ENCODE results near the gene RARA.

The RARA gene

DNA sequence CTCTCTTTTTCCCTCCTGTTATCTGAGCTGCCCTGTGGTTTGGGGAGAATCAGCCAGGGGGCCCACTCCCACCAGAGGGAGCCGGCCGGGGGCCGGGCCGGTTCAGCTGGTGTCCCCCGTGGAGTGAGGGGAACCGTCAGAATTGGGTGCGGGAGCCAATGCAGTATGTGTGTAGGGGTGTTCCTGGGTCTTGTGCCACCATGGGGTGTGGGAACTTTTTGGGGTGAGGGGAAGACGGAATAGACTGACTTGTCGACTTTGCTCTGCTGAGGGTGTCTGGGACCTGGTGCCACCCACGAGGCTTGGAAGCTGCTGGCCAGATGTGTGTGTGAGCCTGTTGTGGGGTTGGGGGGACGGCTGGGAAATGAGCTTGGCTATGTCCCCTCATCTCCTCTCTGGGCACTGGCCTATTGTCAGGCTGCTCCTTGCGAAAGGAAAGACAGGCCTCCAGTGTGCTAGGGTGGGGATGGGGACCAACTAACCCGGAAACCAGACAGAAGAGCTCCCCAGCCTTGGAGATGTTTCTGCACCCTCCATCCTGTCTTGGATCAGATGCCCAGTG lies 9.9 kb downstream of the RARA start:
- Mint-ChIP-seq H3K27ac (peak overlapping the region; percentile 94), H3K9me3 (no peaks in the 10 kb centered on the region), H3K4me3 (peak overlapping the region; percentile 97), H3K36me3 (peaks cover 2% of the 10 kb centered on the region), H3K4me1 (peaks cover 67% of the 10 kb centered on the region), H3K27me3 (no peaks in the 10 kb centered on the region)

DNA sequence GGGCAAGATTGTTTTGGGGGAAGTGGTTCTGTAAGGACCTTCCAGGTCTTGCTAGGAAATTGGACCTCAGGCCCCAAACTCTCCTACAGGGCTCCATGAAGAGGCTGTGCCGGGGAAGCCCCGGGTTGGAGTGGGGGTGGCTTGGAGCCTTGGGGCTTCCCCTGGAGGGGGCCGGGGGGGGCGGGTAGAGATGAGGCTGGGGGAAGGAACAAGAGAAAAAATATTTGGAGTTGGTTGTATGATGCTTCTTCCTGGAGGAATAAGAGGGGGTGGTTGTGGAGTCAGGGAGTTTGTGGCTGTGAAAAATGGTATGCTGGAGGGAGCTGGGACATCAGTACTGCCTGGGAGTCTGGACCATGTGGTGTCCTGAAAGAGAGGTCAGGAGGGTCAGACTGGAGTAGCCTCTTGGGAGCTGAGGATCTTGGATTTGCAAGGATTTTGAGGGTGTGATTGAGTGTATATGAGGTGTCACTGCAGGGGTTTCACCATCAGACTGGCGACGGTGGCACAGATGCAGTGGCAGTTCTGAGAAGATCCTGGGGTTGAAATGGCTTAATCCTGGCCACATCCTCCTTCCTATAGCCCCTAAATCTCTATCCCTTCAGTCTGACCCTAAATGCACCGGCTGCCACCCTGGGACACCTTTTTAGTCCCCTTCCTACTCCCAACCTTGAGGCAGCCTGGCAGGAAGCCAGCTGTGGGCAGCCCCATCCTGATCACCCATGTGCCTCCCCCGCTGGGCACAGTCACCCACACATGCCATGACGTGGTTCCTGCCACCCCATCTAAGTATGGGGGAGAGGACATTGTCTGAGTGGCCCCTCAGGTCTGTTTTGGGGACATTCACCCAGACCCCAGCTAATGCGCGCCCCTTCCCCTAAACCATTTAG lies 10.9 kb downstream of the RARA start:
- H3K9me3 Mint-ChIP-seq: no peaks in the 10 kb centered on the region
- peaks cover 67% of the 10 kb centered on the region for H3K4me1 Mint-ChIP-seq
- no peaks in the 10 kb centered on the region for H3K27me3 Mint-ChIP-seq
- H3K4me3 Mint-ChIP-seq: peak overlapping the region; percentile 97
- H3K27ac Mint-ChIP-seq: peak overlapping the region; percentile 94
- peaks cover 2% of the 10 kb centered on the region for H3K36me3 Mint-ChIP-seq

DNA sequence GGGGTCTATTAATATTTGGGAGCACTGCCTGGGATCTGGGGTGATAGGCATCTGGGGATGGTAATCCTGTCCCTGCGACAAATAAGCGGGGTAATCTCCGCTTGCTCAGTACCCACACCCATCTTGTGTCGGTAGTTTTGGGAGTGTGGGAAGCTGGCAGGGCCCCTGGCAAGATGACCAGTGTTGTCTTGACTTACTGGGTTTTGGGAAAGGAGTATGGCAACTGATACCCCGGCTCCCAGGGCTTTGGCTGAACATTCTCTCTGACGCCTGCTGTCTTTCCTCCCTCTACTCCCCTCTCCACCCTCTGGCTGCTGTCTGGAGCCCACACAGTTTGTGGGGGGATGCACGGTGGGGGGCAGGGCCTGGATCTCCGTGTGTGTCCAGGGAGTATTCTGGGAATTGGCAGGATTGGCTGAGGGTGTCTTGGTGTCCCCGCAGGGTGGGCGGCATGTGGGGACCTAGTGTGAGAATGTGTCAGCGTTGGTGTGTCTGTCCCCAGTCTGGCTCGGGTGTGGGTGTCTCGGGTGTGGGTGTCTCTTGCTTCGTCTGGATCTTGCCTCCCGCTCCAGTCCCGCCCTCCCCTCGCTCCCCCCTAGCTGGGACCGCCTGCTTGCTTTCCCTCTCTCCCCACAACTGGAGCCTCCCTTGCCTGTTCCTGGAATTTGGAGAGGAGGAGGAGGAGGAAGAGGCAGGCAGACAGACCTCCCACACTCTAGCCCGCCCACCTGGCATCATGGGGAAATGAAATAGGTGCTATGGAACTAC lies 12.0 kb downstream of the RARA start:
- H3K4me1 Mint-ChIP-seq: peaks cover 65% of the 10 kb centered on the region
- H3K36me3 Mint-ChIP-seq: peaks cover 2% of the 10 kb centered on the region
- H3K27me3 Mint-ChIP-seq: no peaks in the 10 kb centered on the region
- H3K4me3 Mint-ChIP-seq: peak overlapping the region; percentile 97
- H3K27ac Mint-ChIP-seq: peak overlapping the region; percentile 99
- no peaks in the 10 kb centered on the region for H3K9me3 Mint-ChIP-seq

- Mint-ChIP-seq H3K9me3 (no peaks in the 10 kb centered on the region), H3K36me3 (peaks cover 2% of the 10 kb centered on the region), H3K4me1 (peaks cover 65% of the 10 kb centered on the region), H3K27ac (peak overlapping the region; percentile 99), H3K4me3 (peak overlapping the region; percentile 97), H3K27me3 (no peaks in the 10 kb centered on the region)
Measured at GRCh38 chr17:40321524-40321929, 12.5 kb downstream of the RARA start.

DNA sequence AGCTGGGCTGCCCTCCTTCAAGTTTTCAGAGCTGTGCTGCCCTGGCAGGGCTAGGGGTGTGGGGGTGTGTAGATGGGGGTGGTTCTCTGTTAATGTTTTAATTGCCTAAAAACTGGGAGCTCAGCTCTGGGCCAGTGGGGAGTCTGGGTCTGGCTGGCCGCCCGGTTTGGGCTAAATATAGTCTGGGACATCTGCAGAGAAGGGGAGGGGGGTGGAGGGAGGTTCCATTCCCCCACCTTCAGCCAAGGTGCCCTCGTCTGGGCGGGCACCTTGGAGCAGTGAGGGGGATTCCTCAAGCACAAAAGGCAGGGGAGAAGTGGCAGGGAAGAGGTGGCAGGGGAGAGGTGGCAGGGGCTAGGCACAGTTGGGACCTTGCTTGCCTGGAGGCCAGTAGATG lies 13.0 kb downstream of the RARA start:
- no peaks in the 10 kb centered on the region for H3K9me3 Mint-ChIP-seq

GRCh38 chr17:40322358-40323315 lies 13.7 kb downstream of the RARA start:
- H3K4me1 Mint-ChIP-seq: peaks cover 68% of the 10 kb centered on the region

More for the DNA sequence above, 13.0 kb downstream of the RARA start:
- H3K27me3 Mint-ChIP-seq: no peaks in the 10 kb centered on the region
- peak overlapping the region; percentile 97 for H3K4me3 Mint-ChIP-seq
- peaks cover 68% of the 10 kb centered on the region for H3K4me1 Mint-ChIP-seq
- H3K27ac Mint-ChIP-seq: peak overlapping the region; percentile 99
- peaks cover 2% of the 10 kb centered on the region for H3K36me3 Mint-ChIP-seq

DNA sequence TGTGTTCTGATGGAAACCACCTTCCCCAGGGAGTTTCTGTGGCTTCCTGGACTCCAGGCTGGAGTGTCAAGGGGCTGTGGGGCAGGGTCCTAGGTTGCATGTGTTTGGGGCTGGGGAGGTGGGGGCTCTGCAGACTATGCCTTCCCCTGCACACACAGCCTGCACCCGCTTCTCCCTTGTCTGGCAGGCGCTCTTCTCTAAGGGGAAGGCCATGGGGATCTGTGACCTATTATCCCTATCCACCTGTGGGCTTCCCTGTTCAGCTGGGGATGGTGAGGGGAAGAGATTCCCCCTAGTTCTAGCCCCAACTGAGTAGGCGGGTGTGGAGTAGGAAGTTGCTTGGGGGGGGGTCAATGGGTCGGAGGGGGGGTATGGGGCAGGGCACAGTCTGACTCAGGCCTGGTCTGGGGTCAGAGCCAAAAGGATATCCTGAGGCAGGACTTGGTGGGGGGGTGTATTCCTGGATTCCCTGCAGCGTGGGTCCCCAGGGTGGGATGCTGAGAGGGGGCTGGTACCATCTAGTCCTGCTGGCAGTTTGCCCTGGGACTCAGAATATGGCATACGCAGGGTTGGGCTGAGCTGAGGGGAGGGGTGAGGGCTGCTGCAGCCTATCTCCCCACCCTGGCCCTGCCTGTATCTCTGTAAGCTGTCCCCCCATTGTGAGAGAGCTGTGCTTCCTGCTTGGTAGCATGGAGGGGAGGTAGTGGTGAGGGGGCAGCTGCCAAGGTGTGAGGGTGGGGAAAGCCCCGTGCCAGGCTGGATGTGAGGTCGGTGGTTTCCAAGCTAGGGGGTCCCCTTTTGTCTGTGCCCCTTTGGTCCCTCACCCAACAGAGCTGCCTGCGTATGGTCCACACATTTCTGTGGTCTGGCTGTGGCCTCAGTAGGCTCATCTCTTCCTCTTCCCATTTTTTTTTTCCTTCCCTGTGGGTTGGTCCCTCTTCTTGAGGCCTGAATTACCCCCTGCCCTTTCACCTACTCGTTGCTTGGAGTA lies 14.7 kb downstream of the RARA start:
- peak overlapping the region; percentile 97 for H3K4me3 Mint-ChIP-seq
- peaks cover 73% of the 10 kb centered on the region for H3K4me1 Mint-ChIP-seq
- peak overlapping the region; percentile 99 for H3K27ac Mint-ChIP-seq
- no peaks in the 10 kb centered on the region for H3K27me3 Mint-ChIP-seq
- H3K9me3 Mint-ChIP-seq: no peaks in the 10 kb centered on the region
- H3K36me3 Mint-ChIP-seq: peaks cover 4% of the 10 kb centered on the region

More at GRCh38 chr17:40322358-40323315, 13.7 kb downstream of the RARA start:
- Mint-ChIP-seq H3K36me3 (peaks cover 2% of the 10 kb centered on the region), H3K27ac (peak overlapping the region; percentile 99), H3K9me3 (no peaks in the 10 kb centered on the region), H3K27me3 (no peaks in the 10 kb centered on the region), H3K4me3 (peak overlapping the region; percentile 97)

DNA sequence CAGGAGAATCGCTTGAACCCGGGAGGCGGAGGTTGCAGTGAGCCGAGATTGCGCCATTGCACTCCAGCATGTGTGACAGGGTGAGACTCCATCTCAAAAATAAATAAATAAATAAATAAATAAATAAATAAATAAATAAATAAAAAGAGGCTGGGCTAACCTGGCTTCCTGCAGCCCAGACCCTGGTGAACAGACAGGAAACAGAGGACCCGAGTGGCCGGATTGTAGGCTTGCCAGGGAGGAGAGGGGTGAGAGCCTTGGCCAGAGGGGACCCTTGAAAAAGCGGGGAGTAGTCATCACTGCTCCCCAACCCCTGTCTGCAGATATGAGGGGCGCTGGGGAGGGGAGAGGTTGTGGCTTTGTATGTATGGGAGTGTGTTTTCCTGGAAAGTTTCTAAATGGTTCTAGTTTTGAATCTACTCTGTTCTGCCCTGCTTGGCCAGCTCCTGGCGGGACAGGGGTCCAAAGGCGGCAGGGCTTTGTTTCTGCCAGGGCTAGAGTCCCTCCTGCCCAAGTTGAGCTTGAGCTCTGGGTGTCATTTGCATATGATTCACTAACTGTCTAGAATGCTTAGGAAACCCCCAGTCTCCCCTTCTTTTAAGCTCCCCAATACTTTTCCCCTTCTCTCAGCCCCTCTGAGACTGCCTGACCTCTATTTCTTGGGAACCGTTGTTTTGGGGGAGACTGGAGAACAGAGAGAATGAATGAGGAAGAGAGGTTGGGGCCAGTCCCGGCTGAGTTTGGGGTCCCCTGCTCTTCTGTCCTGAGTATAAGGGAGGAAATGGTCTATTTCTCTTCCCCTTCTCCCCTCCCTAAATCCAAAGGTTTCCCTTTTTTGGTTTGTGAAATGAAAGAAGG lies 16.4 kb downstream of the RARA start:
- no peaks in the 10 kb centered on the region for H3K9me3 Mint-ChIP-seq
- H3K27me3 Mint-ChIP-seq: no peaks in the 10 kb centered on the region
- H3K4me1 Mint-ChIP-seq: peaks cover 79% of the 10 kb centered on the region
- H3K4me3 Mint-ChIP-seq: peak overlapping the region; percentile 97
- H3K36me3 Mint-ChIP-seq: peaks cover 1% of the 10 kb centered on the region
- H3K27ac Mint-ChIP-seq: peak overlapping the region; percentile 87

- peak overlapping the region; percentile 87 for H3K27ac Mint-ChIP-seq
- no peaks in the 10 kb centered on the region for H3K9me3 Mint-ChIP-seq
- H3K4me1 Mint-ChIP-seq: peaks cover 85% of the 10 kb centered on the region
- H3K36me3 Mint-ChIP-seq: peaks cover 2% of the 10 kb centered on the region
- peak overlapping the region; percentile 86 for H3K4me3 Mint-ChIP-seq
- no peaks in the 10 kb centered on the region for H3K27me3 Mint-ChIP-seq
Measured at GRCh38 chr17:40326014-40326831, 17.2 kb downstream of the RARA start.

- H3K4me3 Mint-ChIP-seq: peak overlapping the region; percentile 86
- peaks cover 85% of the 10 kb centered on the region for H3K4me1 Mint-ChIP-seq
- H3K9me3 Mint-ChIP-seq: no peaks in the 10 kb centered on the region
- H3K36me3 Mint-ChIP-seq: peaks cover 6% of the 10 kb centered on the region
- no peaks in the 10 kb centered on the region for H3K27me3 Mint-ChIP-seq
- peak overlapping the region; percentile 87 for H3K27ac Mint-ChIP-seq
Measured at GRCh38 chr17:40326832-40327199, 17.8 kb downstream of the RARA start.

- H3K4me1 Mint-ChIP-seq: peaks cover 85% of the 10 kb centered on the region
- no peaks in the 10 kb centered on the region for H3K9me3 Mint-ChIP-seq
- H3K27ac Mint-ChIP-seq: peak overlapping the region; percentile 70
- H3K4me3 Mint-ChIP-seq: peak overlapping the region; percentile 86
- no peaks in the 10 kb centered on the region for H3K27me3 Mint-ChIP-seq
- H3K36me3 Mint-ChIP-seq: peaks cover 6% of the 10 kb centered on the region
Measured at GRCh38 chr17:40327244-40327729, 18.3 kb downstream of the RARA start.

DNA sequence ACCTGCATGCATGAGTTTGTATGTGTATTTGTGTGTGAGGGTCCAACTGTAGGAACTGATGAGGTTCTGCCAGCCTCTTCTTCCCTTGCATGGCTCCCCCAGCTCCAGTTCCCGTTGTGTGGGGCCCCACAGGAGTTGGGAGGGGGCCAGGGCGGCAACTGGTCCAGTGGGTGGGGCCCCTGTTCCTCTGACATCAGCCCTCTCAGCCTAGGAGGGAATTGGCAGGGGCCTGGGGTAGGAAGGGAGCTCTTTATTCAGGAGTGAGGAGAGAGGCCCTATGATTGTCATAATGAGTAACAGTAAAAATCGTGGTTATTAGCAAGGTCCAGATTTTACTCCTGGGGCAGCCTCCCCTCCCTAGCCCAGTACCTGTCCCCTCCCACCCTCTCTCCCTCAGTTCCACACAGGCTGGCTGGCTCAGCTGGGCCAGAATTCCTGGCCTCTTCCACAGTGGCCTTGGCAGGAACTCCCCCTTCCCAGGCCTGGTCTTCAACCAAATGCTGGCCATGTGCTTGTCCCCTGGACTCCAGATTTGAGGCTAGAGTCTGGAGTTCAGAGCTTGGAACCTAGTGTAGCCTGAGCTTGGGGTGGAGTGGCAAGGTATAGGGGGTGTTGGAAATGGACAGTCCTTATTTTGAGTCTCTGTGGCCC lies 18.9 kb downstream of the RARA start:
- Mint-ChIP-seq H3K4me1 (peaks cover 89% of the 10 kb centered on the region), H3K4me3 (peak overlapping the region; percentile 86), H3K36me3 (peaks cover 6% of the 10 kb centered on the region), H3K27me3 (no peaks in the 10 kb centered on the region), H3K9me3 (no peaks in the 10 kb centered on the region), H3K27ac (peak overlapping the region; percentile 70)

Measured in activated naive CD4-positive, alpha-beta T cell treated with anti-CD3 and anti-CD28 coated beads, Interleukin-2, amount 50 U/mL, for 24 hours (primary cell).